ENCODE measurements around the gene SCYGR5.
"Not testable (repeated sequence)": the region's sequence is repeated elsewhere in the genome, so short reads cannot be mapped to it uniquely, and the experiment has no call there.

SCYGR5 gene

DNA sequence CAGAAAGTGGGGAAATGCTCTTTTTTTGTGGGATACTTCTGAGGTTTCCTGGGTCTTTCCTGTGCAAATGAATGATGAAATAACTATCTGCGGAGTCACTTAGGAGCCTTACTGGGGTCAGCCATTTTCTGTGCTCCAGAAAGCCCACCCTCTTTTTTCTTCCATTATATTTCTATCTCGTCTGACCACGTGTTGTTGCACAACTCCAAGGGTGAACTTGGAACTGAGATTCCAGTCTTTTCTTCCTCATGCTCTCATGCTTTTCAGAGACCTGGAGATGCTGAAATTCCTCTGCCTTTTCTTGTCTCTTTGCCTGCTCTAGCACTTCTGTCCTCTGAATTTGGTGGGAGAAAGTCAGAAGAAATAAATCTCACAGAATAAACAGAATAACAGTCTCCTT lies 4.8 kb upstream of the SCYGR5 start:
- TF ChIP-seq, protein P1, sequence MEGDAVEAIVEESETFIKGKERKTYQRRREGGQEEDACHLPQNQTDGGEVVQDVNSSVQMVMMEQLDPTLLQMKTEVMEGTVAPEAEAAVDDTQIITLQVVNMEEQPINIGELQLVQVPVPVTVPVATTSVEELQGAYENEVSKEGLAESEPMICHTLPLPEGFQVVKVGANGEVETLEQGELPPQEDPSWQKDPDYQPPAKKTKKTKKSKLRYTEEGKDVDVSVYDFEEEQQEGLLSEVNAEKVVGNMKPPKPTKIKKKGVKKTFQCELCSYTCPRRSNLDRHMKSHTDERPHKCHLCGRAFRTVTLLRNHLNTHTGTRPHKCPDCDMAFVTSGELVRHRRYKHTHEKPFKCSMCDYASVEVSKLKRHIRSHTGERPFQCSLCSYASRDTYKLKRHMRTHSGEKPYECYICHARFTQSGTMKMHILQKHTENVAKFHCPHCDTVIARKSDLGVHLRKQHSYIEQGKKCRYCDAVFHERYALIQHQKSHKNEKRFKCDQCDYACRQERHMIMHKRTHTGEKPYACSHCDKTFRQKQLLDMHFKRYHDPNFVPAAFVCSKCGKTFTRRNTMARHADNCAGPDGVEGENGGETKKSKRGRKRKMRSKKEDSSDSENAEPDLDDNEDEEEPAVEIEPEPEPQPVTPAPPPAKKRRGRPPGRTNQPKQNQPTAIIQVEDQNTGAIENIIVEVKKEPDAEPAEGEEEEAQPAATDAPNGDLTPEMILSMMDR (IDR thresholded peaks at IDR 0.05; ENCODE audit: insufficient read depth, low read length, poor library complexity, severe bottlenecking) = no peak
- no peaks in the 10 kb centered on the region for H3K36me3 ChIP-seq (ENCODE audit: control insufficient read depth, insufficient read depth, low read length)
- DNase-seq (ENCODE audit: extremely low read depth, insufficient read length) = no peak
- H3K27me3 ChIP-seq (replicated peaks; ENCODE audit: control insufficient read depth, insufficient read depth, low read length) = no peaks in the 10 kb centered on the region
- no peak overlapping the region for H3K4me3 ChIP-seq (replicated peaks; ENCODE audit: low read depth, low read length)

DNA sequence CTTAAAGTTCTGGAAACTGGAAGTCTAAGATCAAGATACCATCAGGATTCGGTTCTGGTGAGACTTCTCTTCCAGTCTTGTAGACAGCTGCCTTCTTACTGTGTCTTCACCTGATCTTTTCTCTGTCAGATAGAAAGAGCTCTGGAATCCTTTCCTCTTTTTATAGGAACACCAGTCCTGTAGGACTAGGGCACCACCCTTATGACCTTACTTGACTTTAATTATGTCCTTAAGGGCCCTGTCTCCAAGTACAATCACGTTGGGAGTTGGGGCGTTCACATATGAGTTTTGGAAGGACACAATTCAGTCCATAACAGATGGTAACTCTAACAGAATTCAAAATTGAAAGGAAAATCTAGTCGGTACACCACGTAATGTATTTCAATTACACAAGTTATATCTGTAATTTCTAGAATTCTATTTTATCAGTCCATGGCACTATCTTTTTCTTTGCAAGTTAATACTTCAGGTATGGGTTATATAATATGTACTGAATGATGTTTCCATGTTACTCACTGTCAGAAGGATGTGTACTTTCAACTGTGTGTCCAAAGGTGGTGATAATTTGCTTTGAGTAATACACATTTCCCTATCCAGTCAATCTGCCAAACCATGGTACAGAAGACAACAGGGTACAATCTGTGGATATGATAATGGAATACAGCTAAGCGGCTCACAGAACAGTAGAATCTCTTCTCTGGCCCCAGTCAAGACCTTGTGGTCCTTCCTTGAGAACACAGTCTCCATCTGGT lies 1.2 kb upstream of the SCYGR5 start:
- no peak overlapping the region for H3K4me3 ChIP-seq (replicated peaks; ENCODE audit: low read depth, low read length)
- no peak for DNase-seq (ENCODE audit: extremely low read depth, insufficient read length)
- H3K36me3 ChIP-seq (ENCODE audit: control insufficient read depth, insufficient read depth, low read length) = no peaks in the 10 kb centered on the region
- TF ChIP-seq, protein P1 (IDR thresholded peaks at IDR 0.05; ENCODE audit: insufficient read depth, low read length, poor library complexity, severe bottlenecking) = no peak
- H3K27me3 ChIP-seq (replicated peaks; ENCODE audit: control insufficient read depth, insufficient read depth, low read length) = no peaks in the 10 kb centered on the region

DNA sequence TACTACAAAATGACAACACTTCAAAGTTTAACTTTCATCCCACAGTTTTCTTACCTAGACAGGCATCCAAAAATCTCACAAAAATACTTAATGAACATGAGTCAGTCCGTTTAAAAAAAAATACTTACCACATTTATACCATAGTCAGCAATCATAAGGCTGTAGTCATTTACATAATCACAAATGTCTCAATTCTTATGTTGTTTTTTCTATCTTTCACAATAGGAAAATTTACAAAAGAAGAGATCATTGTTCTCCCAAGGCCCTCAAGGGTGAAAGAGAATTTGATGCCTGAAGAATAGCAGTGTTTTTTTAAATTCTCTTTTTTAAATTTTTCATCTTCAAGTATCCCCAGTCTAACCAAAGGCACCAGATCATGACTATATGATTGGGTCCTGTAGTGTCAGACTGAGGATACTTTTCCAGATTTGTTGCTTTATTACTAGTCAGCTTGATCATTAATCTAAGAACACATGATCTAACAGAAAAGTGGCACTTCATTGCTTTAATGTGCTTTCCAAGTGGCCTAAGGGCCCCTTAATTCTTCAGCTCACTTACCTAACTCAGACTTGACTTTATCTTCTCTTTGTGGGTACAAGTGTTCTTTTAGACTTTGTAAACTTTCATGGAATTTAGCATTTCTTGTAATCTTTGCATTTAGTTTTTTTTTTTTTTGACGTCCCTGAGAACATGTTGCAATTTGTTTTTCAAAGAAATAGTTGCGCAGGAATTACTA lies 4.7 kb downstream of the SCYGR5 start:
- TF ChIP-seq, protein P1 (IDR thresholded peaks at IDR 0.05; ENCODE audit: insufficient read depth, low read length, poor library complexity, severe bottlenecking) = no peak
- no peak for DNase-seq (ENCODE audit: extremely low read depth, insufficient read length)
- H3K4me3 ChIP-seq (replicated peaks; ENCODE audit: low read depth, low read length) = no peak overlapping the region
- no peaks in the 10 kb centered on the region for H3K27me3 ChIP-seq (replicated peaks; ENCODE audit: control insufficient read depth, insufficient read depth, low read length)
- no peaks in the 10 kb centered on the region for H3K36me3 ChIP-seq (ENCODE audit: control insufficient read depth, insufficient read depth, low read length)

DNA sequence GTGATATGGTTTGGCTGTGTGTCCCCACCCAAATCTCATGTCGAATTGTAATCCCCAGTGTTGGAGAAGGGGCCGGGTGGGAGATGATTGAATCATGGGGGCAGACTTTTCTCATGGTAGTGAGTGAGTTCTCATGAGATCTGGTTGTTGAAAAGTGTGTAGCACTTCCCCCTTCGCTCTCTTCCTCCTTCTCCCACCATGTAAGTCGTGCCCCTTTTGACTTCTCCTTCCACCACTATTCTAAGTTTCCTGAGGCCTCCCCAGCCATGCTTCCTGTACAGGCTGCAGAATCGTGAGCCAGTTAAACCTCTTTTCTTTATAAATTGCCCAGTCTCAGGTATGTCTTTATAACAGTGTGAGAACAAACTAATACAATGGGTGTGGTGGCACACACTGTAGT lies 7.0 kb downstream of the SCYGR5 start:
- not testable (repeated sequence) for H3K36me3 ChIP-seq (ENCODE audit: control insufficient read depth, insufficient read depth, low read length); DNase-seq (ENCODE audit: extremely low read depth, insufficient read length); H3K4me3 ChIP-seq (replicated peaks; ENCODE audit: low read depth, low read length); H3K27me3 ChIP-seq (replicated peaks; ENCODE audit: control insufficient read depth, insufficient read depth, low read length)

DNA sequence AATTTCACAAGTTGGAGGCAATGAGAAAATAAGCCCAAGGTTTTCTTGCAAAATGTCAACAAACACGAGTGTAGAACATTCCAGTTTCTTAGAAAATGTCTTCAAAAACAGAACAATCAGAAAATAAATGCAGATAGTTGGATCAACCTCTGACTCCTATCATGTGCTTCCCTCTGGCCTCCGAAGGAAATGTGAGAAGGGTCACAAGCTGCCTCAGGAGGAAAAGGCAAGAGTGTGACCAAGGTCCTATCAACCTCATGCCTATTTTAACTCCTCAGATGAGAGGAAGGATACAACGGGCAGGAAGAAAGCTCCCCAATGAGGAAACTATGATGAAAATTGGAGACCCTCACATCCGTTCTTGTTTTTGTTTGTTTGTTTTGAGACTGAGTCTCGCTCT lies 7.9 kb downstream of the SCYGR5 start:
- no peaks in the 10 kb centered on the region for H3K27me3 ChIP-seq (replicated peaks; ENCODE audit: control insufficient read depth, insufficient read depth, low read length)
- TF ChIP-seq, protein P1 (IDR thresholded peaks at IDR 0.05; ENCODE audit: insufficient read depth, low read length, poor library complexity, severe bottlenecking) = no peak

DNA sequence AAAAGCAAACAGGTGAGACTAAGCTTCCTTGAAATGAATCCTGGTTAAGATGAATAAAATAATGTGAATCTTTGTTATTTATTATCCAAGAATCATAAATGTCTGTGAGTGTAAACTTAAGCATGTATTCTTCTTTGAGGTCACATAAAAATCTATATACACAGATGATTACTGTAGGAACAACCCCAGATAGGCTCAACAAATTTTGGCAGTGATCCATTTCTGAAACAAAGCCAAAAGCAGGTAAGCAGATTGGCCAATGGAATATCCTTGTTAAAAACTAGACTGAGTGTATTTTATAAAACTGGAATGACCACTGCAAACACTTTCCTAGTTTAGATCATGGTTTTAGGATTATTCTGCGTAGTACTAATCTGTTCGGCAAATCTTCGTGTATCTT lies 11.3 kb downstream of the SCYGR5 start:
- Histone ChIP-seq H3K36me3 (ENCODE audit: control insufficient read depth, insufficient read depth, low read length) (no peaks in the 10 kb centered on the region), H3K4me3 (replicated peaks; ENCODE audit: low read depth, low read length) (no peak overlapping the region), H3K27me3 (replicated peaks; ENCODE audit: control insufficient read depth, insufficient read depth, low read length) (no peaks in the 10 kb centered on the region)
- DNase-seq (ENCODE audit: extremely low read depth, insufficient read length) = no peak
- TF ChIP-seq, protein P1 (IDR thresholded peaks at IDR 0.05; ENCODE audit: insufficient read depth, low read length, poor library complexity, severe bottlenecking) = no peak

More for the DNA sequence above, 7.9 kb downstream of the SCYGR5 start:
- Histone ChIP-seq H3K36me3 (ENCODE audit: control insufficient read depth, insufficient read depth, low read length) (no peaks in the 10 kb centered on the region), H3K4me3 (replicated peaks; ENCODE audit: low read depth, low read length) (no peak overlapping the region)
- no peak for DNase-seq (ENCODE audit: extremely low read depth, insufficient read length)
